Thyroid gland (tissue), 4 donors: ENCODE results near the gene PAQR8.

Source experiments
- POLR2A ChIP-seq, 2 donors: fragments of 450-650 bp; IDR thresholded peaks; one replicate each; pipeline ENCODE4 v1.6.1; 2017; ENCODE audit warnings: antibody characterized with exemption in 2 of 2, mild to moderate bottlenecking in 2 of 2, moderate library complexity in 1 of 2
- TF ChIP-seq, protein P1 (sequence below), 6 experiments: fragments of 200-600 bp in 3 of 6; fragments of 450-650 bp in 3 of 6; sonication (generic) in 3 of 6; IDR thresholded peaks; one replicate each; pipeline ENCODE4 v1.5.1; 2016 to 2019; ENCODE audit warnings: antibody characterized with exemption in 6 of 6, mild to moderate bottlenecking in 2 of 6, inconsistent platforms in 1 of 6, moderate library complexity in 1 of 6

DNA sequence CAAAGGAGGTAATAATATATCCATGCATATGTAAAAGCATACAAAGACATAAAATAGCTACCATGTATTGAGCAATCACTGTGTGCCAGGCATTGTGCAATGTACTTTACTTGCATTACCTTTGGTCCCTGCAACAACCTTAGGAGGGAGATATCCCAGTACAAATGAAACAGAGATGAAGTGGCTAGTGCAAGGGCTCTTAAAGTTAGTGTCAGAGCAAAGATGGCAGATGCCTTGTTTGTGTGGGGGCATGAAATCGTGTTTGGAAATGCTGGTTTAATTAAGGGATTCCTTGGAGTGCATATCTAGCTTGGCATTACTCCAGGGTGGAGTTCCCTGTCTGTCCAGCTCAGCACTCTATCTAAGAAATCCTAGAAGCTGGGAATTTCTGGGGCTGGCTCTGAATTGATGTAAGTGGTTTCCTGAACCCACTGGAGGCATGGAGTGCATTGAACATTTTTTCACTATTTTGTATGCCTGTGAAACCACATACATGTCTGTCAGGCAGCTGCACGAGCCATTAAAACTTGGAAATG, 9.8 kb downstream of the PAQR8 start:
- TF ChIP-seq POLR2A (IDR thresholded peaks at IDR 0.05): no peak
- TF ChIP-seq, protein P1, sequence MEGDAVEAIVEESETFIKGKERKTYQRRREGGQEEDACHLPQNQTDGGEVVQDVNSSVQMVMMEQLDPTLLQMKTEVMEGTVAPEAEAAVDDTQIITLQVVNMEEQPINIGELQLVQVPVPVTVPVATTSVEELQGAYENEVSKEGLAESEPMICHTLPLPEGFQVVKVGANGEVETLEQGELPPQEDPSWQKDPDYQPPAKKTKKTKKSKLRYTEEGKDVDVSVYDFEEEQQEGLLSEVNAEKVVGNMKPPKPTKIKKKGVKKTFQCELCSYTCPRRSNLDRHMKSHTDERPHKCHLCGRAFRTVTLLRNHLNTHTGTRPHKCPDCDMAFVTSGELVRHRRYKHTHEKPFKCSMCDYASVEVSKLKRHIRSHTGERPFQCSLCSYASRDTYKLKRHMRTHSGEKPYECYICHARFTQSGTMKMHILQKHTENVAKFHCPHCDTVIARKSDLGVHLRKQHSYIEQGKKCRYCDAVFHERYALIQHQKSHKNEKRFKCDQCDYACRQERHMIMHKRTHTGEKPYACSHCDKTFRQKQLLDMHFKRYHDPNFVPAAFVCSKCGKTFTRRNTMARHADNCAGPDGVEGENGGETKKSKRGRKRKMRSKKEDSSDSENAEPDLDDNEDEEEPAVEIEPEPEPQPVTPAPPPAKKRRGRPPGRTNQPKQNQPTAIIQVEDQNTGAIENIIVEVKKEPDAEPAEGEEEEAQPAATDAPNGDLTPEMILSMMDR (IDR thresholded peaks at IDR 0.05): no peak
